Measurements from ENCODE around the gene FBXL12. TPM values are rescaled to one million over a fixed set of nuclear protein-coding genes. Genes with fewer than 3 reads are reported as not detected.
A peak's percentile ranks its signal among the peaks of the same experiment; 100 is the strongest.
"Not testable (repeated sequence)": the region's sequence is repeated elsewhere in the genome, so short reads cannot be mapped to it uniquely, and the experiment has no call there.

Gene FBXL12
- total RNA-seq, 1 experiment from 2014 or later: 21.9 TPM

GRCh38 chr19:9820034-9820433, 1.2 kb upstream of the FBXL12 start:
- ATAC-seq; CTCF ChIA-PET; BruUV-seq (replicated peaks); RAD21 ChIA-PET (ENCODE audit: low non-redundant PET in 1 of 2, low total read pairs in 2 of 2, uncharacterized antibody in 2 of 2, unreplicated experiment in 2 of 2); H3K9me2 ChIP-seq (ENCODE audit: insufficient read depth); DNase-seq (ENCODE audit: low read depth, low spot score); H2AFZ ChIP-seq (ENCODE audit: low read depth, low read length, poor library complexity, severe bottlenecking); intact Hi-C loops (cut with micrococcal nuclease); H4K20me1 ChIP-seq (ENCODE audit: insufficient read depth); H3K27me3 ChIP-seq (ENCODE audit: insufficient read depth, low read length); H3K9me3 ChIP-seq (ENCODE audit: control insufficient read depth in 1 of 2, insufficient read depth in 1 of 2, low read depth in 1 of 2, low read length in 2 of 2); POLR2A ChIA-PET; H3K36me3 ChIP-seq (ENCODE audit: control insufficient read depth in 1 of 2, insufficient read depth in 2 of 2, low read length in 2 of 2): not testable (repeated sequence)
- H3K4me1 ChIP-seq (ENCODE audit: control insufficient read depth in 1 of 2, insufficient read depth in 2 of 2, low read length in 2 of 2): peaks cover 13 to 14% of the 10 kb centered on the region in 2 experiments; a peak in 3 of 4 replicates
- peak overlapping the region; percentile 5; the same call in 1 of the 2 replicates for H3K9ac ChIP-seq (ENCODE audit: low read length)
- H3K4me3 ChIP-seq (replicated peaks in 1 of 2; ENCODE audit: low read depth in 1 of 2, low read length in 2 of 2): peak overlapping the region in 1 of 2 experiments; percentile 29; a peak in 1 of 4 replicates
- peaks cover 32% of the 10 kb centered on the region for H3K79me2 ChIP-seq (ENCODE audit: insufficient read depth, low read length)
- peak overlapping the region; percentile 64 for H3K27ac ChIP-seq (ENCODE audit: low read depth, low read length)
- peak overlapping the region; percentile 72 for H3K4me2 ChIP-seq (ENCODE audit: low read length)

- no TSS peak for BruUV-seq (replicated peaks)
- ATAC-seq: peak; percentile 80
- TF ChIP-seq ZFX (IDR thresholded peaks at IDR 0.05) (no peak), SP1 (IDR thresholded peaks at IDR 0.05; ENCODE audit: low read depth) (peak; percentile 53), YY1 (IDR thresholded peaks at IDR 0.05; ENCODE audit: extremely low read depth, insufficient replicate concordance, low read depth, low read length) (peak; percentile 18), FOSL1 (IDR thresholded peaks at IDR 0.05; ENCODE audit: low read depth) (no peak), POLR2AphosphoS5 (IDR thresholded peaks at IDR 0.05; ENCODE audit: low read depth, low read length) (peak; percentile 38; the same call in 1 of the 2 replicates), MAX (IDR thresholded peaks at IDR 0.05) (no peak)
Observed at GRCh38 chr19:9819596-9819909, 674 bp upstream of the FBXL12 start.

More at GRCh38 chr19:9819596-9819909, 674 bp upstream of the FBXL12 start:
- RAD21 ChIA-PET (ENCODE audit: low non-redundant PET in 1 of 2, low total read pairs in 2 of 2, uncharacterized antibody in 2 of 2, unreplicated experiment in 2 of 2): interaction anchor here in 1 of 2 experiments (0.6 kb wide), 1 partner anchor 607 kb away, joined by 8 read pairs; no protein-coding TSS in a partner anchor
- intact Hi-C loops (cut with micrococcal nuclease): loop anchor here (1.0 kb wide), 1 partner anchor 145 kb away; no protein-coding TSS in a partner anchor
- Histone ChIP-seq H3K27me3 (ENCODE audit: insufficient read depth, low read length) (no peaks in the 10 kb centered on the region), H3K9me3 (ENCODE audit: control insufficient read depth in 1 of 2, insufficient read depth in 1 of 2, low read depth in 1 of 2, low read length in 2 of 2) (no peaks in the 10 kb centered on the region), H3K4me2 (ENCODE audit: low read length) (peak overlapping the region; percentile 72), H3K4me1 (ENCODE audit: control insufficient read depth in 1 of 2, insufficient read depth in 2 of 2, low read length in 2 of 2) (peaks cover 13 to 14% of the 10 kb centered on the region in 2 experiments; a peak in 3 of 4 replicates), H3K36me3 (ENCODE audit: control insufficient read depth in 1 of 2, insufficient read depth in 2 of 2, low read length in 2 of 2) (peaks cover 0 to 5% of the 10 kb centered on the region in 2 experiments; a peak in 1 of 4 replicates), H3K4me3 (replicated peaks in 1 of 2; ENCODE audit: low read depth in 1 of 2, low read length in 2 of 2) (peak overlapping the region in 1 of 2 experiments; percentile 29; a peak in 2 of 4 replicates), H3K27ac (ENCODE audit: low read depth, low read length) (peak overlapping the region; percentile 64), H3K9ac (ENCODE audit: low read length) (no peak overlapping the region; the same call in 1 of the 2 replicates), H4K20me1 (ENCODE audit: insufficient read depth) (no peaks in the 10 kb centered on the region), H3K9me2 (ENCODE audit: insufficient read depth) (no peaks in the 10 kb centered on the region), H3K79me2 (ENCODE audit: insufficient read depth, low read length) (peaks cover 37% of the 10 kb centered on the region), H2AFZ (ENCODE audit: low read depth, low read length, poor library complexity, severe bottlenecking) (no peak overlapping the region)
- POLR2A ChIA-PET: interaction anchor here (1.4 kb wide), 1 partner anchor 8 kb away, joined by 11 read pairs; the partner anchor contains the start of gene UBL5
- CTCF ChIA-PET: interaction anchor here (0.6 to 0.9 kb wide), 2 partner anchors 8 to 540 kb away, joined by 3 to 4 read pairs; partner anchors contain the start of gene UBL5
- DNase-seq (ENCODE audit: low read depth, low spot score): no peak

Data from HCT116 (cell line).